ENCODE data around the gene KCNIP4.

The KCNIP4 gene

GRCh38 chr4:21384609-21385008, 564.0 kb downstream of the KCNIP4 start:
- H3K27ac ChIP-seq (replicated peaks) = no peak overlapping the region
- TF ChIP-seq POLR2AphosphoS5 (IDR thresholded peaks at IDR 0.05; ENCODE audit: low read depth) (no peak), GABPA (IDR thresholded peaks at IDR 0.05; ENCODE audit: low read depth) (no peak), CTCF (IDR thresholded peaks at IDR 0.05; ENCODE audit: insufficient read depth, low read length) (no peak), REST (IDR thresholded peaks at IDR 0.05; ENCODE audit: insufficient replicate concordance, low read depth) (no peak), SPI1 (IDR thresholded peaks at IDR 0.05; ENCODE audit: borderline replicate concordance, low read depth) (no peak)
- H3K4me3 ChIP-seq (replicated peaks; ENCODE audit: insufficient read depth, low read length) = no peak overlapping the region
- DNase-seq (ENCODE audit: low read depth in 1 of 2, low spot score in 1 of 2) = no peak
- H3K27me3 ChIP-seq (ENCODE audit: insufficient read depth, poor library complexity, severe bottlenecking) = no peaks in the 10 kb centered on the region

GRCh38 chr4:21380861-21381260, 567.7 kb downstream of the KCNIP4 start:
- DNase-seq (ENCODE audit: low read depth in 1 of 2, low spot score in 1 of 2) = no peak
- TF ChIP-seq REST (IDR thresholded peaks at IDR 0.05; ENCODE audit: insufficient replicate concordance, low read depth) (no peak), GABPA (IDR thresholded peaks at IDR 0.05; ENCODE audit: low read depth) (no peak), SPI1 (IDR thresholded peaks at IDR 0.05; ENCODE audit: borderline replicate concordance, low read depth) (no peak), CTCF (IDR thresholded peaks at IDR 0.05; ENCODE audit: insufficient read depth, low read length) (no peak)
- Histone ChIP-seq H3K27ac (replicated peaks) (no peak overlapping the region), H3K4me3 (replicated peaks; ENCODE audit: insufficient read depth, low read length) (no peak overlapping the region), H3K27me3 (ENCODE audit: insufficient read depth, poor library complexity, severe bottlenecking) (no peaks in the 10 kb centered on the region)

GRCh38 chr4:21377046-21377445, 571.5 kb downstream of the KCNIP4 start:
- DNase-seq (ENCODE audit: low read depth in 1 of 2, low spot score in 1 of 2) = no peak
- TF ChIP-seq SPI1 (IDR thresholded peaks at IDR 0.05; ENCODE audit: borderline replicate concordance, low read depth) (no peak), CTCF (IDR thresholded peaks at IDR 0.05; ENCODE audit: insufficient read depth, low read length) (no peak), REST (IDR thresholded peaks at IDR 0.05; ENCODE audit: insufficient replicate concordance, low read depth) (no peak), POLR2AphosphoS5 (IDR thresholded peaks at IDR 0.05; ENCODE audit: low read depth) (no peak), GABPA (IDR thresholded peaks at IDR 0.05; ENCODE audit: low read depth) (no peak)
- Histone ChIP-seq H3K4me3 (replicated peaks; ENCODE audit: insufficient read depth, low read length) (no peak overlapping the region), H3K27ac (replicated peaks) (no peak overlapping the region), H3K27me3 (ENCODE audit: insufficient read depth, poor library complexity, severe bottlenecking) (no peaks in the 10 kb centered on the region)

Measured in HL-60 (cell line).